LNCaP clone FGC (cell line): ENCODE results near the gene DPH6.

Experiments
- DNase-seq: peaks from one replicate; pipeline ENCODE4 v3.0.0-alpha.2; 2011; ENCODE audit warnings: low read depth
- H3K4me3 ChIP-seq: 2 replicates; pipeline ENCODE4 v1.5.1; 2011; ENCODE audit warnings: mild to moderate bottlenecking, low read depth, low read length, control low read depth
- TF ChIP-seq, protein P1 (sequence below): IDR thresholded peaks from 2 replicates; pipeline ENCODE4 v1.5.1; 2012; ENCODE audit warnings: mild to moderate bottlenecking; ENCODE audit not compliant: control insufficient read depth, insufficient read depth; ENCODE audit errors: extremely low read depth

The DPH6 gene

GRCh38 chr15:35430301-35430700, 115.7 kb downstream of the DPH6 start:
- DNase-seq, result no peak
- TF ChIP-seq, protein P1, sequence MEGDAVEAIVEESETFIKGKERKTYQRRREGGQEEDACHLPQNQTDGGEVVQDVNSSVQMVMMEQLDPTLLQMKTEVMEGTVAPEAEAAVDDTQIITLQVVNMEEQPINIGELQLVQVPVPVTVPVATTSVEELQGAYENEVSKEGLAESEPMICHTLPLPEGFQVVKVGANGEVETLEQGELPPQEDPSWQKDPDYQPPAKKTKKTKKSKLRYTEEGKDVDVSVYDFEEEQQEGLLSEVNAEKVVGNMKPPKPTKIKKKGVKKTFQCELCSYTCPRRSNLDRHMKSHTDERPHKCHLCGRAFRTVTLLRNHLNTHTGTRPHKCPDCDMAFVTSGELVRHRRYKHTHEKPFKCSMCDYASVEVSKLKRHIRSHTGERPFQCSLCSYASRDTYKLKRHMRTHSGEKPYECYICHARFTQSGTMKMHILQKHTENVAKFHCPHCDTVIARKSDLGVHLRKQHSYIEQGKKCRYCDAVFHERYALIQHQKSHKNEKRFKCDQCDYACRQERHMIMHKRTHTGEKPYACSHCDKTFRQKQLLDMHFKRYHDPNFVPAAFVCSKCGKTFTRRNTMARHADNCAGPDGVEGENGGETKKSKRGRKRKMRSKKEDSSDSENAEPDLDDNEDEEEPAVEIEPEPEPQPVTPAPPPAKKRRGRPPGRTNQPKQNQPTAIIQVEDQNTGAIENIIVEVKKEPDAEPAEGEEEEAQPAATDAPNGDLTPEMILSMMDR, result no peak
- H3K4me3 ChIP-seq, result no peak overlapping the region

DNA sequence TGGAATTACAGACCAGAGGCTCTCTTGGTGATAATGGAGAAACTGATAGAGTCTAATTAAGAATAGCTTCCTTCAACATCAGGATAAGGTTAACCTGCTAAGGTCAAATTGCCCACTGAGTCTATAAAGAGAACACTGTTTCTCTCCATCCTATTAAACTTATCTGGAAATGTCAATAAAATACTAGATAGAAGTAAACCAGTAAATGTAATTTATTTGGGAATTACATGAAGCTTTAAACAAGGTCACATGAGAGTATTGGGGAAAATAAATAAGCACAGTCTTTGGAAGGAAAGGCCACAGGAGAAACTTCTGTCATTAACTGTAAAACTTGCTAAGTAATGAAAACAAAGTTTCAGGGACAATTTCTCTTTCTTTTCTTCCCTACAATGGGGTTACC, 118.5 kb downstream of the DPH6 start:
- H3K4me3 ChIP-seq, result no peak overlapping the region
- TF ChIP-seq, protein P1, result no peak

DNA sequence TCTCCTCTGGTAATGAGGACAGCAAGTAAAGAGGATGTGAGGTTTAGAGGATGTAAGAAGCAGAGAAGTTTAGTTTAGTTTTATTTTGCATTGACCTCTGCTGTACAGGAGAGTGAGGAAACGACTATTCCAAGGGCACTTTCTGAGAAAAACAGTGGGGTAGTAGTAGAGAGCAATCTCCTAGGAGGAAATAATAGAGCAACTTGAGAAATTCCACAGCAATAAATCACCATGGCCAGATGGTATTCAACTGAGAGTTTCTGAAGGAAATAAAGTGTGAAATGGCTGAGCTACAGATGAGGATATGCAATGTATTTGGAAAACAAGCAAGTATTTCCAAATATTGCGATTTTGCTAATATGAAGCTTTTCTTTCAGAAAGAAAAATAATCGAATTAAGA, 118.9 kb downstream of the DPH6 start:
- no peak overlapping the region for H3K4me3 ChIP-seq
- TF ChIP-seq, protein P1, result no peak
- no peak for DNase-seq

More for the DNA sequence above, 118.5 kb downstream of the DPH6 start:
- no peak for DNase-seq

GRCh38 chr15:35410775-35411174, 135.2 kb downstream of the DPH6 start:
- H3K4me3 ChIP-seq, result no peak overlapping the region
- TF ChIP-seq, protein P1, result no peak
- no peak for DNase-seq

GRCh38 chr15:35399901-35400300, 146.1 kb downstream of the DPH6 start:
- TF ChIP-seq, protein P1, result no peak
- H3K4me3 ChIP-seq, result no peak overlapping the region
- no peak for DNase-seq

DNA sequence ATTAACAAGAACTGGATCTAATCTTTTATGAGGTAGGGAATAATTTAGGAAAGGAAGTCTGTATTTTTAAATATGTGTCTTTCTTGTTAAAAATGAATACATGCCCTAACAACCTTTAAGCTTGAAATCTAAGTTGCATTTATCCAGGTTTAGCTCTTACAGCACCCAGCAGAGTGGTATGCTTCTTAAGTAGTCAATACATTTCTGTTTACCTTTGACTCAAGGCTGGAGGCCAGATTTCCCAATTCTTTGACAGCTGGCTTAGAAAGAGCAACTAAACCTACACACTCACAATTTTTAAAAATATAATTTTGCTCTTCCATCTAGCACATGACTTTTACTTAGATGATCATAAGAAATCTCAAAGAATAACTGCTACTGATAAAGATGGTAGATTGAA, 148.9 kb downstream of the DPH6 start:
- H3K4me3 ChIP-seq, result no peak overlapping the region
- DNase-seq, result no peak
- TF ChIP-seq, protein P1, result no peak

DNA sequence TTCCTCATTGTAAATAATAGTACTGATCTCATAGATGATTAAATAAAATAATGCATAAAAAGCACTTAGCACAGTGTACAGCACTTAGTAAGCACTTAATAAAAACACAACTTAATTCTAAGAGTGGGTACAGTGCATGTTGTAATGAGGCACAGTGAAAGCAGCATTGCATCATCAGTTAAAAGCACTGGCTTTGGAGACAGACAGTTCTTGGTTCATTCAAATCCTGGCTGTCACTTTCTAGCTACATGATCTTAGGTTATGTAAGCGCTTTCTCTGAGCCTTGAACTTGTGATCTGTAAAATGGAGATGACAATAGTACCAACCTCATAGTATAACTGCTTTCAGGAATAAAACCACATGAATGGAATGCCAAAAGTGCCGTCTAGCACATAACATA, 151.5 kb downstream of the DPH6 start:
- DNase-seq, result no peak
- TF ChIP-seq, protein P1, result no peak
- H3K4me3 ChIP-seq, result no peak overlapping the region
